Hepatic stellate cell (primary cell): ENCODE data around the gene YWHAG.
"Not testable (repeated sequence)": the region's sequence is repeated elsewhere in the genome, so short reads cannot be mapped to it uniquely, and the experiment has no call there.

ENCODE experiments used
- DNase-seq: peaks from one replicate; pipeline ENCODE4 v3.0.0; 2011; ENCODE audit warnings: low spot score

YWHAG gene

GRCh38 chr7:76318488-76319353, 40.1 kb downstream of the YWHAG start:
- peak; percentile 94 for DNase-seq

- peak; percentile 99 for DNase-seq
These were observed 40.9 kb downstream of the YWHAG start for GRCh38 chr7:76317782-76318487.

DNA sequence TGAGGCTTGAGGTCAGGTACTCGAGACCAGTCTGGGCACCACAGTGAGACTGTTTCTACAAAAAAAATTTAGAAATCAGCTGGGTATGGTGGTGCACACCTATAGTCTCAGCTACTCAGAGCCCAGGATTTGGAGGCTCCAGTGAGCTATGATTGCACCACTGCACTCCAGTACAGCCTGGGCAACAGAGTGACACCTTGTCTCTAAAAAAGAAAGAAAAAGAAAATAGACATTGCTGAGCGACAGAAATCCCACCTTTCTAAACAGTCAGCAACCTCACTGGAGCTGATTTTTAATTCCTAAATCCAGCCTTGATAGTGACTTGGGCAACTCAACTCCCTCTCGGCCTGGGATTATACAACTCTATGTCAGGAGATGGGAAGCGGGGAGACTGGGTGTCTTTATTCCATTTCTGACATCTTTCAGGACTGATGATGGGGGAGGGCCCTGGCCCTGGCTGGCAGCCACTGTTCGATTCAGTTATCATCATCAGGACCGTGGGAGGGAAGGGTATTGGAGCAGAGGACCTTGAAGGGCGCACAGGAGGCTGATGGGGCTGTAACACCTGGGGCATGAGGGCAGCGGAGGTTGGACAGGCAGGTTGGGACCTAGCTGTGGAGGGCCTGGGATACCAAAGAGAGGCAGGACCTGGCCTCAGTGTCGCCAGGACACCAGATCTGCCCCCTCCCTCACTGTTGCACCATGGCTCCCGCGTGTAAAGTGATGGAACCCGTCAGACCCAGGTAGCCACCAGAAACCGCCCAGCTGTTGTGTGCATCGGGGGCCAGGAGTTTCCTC, 41.6 kb downstream of the YWHAG start:
- DNase-seq: no peak

GRCh38 chr7:76315364-76315763, 43.4 kb downstream of the YWHAG start:
- no peak for DNase-seq

GRCh38 chr7:76314740-76315139, 44.1 kb downstream of the YWHAG start:
- not testable (repeated sequence) for DNase-seq

DNA sequence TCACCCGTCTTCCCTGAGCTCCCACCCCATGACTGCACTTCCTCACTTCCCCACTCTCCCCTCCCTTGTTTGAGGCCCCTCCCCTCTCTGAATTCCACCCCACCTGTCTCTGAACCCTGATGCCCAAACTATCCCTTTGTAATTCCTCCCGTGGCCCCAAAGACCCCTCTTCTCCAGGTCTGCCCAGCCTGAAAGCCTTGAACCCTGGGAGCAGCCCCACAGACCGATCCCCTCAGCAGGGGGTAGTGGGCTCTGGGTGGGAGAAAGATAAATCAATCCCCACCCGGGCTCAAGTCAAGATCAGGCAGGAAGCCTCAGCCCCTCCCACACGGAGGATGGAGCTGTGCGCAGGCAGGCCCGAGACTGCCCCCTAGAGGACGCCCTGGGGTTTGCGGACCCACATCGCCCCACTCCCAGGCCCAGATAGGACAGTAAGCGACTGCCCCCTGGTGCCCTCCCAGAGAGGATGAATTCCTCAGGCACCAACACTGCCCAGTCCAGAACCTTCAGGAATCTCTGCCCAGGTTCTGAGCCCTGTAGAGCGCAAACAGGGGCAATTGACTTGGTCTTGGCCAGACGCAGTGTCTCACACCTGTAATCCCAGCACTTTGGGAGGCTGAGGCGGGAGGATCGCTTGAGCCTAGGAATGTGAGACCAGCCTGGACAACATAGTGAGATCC, 44.6 kb downstream of the YWHAG start:
- DNase-seq: peak; percentile 95

GRCh38 chr7:76311838-76312237, 47.0 kb downstream of the YWHAG start:
- DNase-seq: not testable (repeated sequence)

- DNase-seq: no peak
These were observed 48.5 kb downstream of the YWHAG start for GRCh38 chr7:76310102-76310957.

- not testable (repeated sequence) for DNase-seq
These were observed 49.3 kb downstream of the YWHAG start for GRCh38 chr7:76309341-76310101.

- not testable (repeated sequence) for DNase-seq
These were observed 49.9 kb downstream of the YWHAG start for GRCh38 chr7:76308874-76309273.

DNA sequence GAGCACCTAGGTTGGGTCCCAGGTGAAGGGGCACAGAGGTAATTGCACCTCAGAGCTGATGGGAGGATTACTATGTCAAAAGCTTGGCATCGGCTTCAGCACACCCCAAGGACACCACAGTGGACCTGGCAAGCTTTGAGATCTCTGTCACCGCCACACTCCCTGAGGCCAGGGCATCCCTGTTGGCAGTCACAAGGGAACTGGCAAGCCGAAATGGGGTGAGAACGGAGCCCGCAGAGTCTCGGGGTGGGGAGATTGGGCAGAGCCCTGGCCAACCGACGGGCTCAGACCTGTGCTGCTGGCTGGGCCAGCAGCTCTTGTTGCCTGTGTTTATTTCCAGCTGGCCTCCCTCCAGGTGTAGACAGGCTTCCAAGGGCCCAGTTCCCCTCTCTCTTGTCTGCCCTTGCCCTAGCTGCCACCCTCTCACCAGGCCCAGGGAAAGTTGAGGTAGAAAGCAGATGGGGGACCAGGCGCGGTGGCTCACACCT, 53.9 kb downstream of the YWHAG start:
- DNase-seq: no peak

DNA sequence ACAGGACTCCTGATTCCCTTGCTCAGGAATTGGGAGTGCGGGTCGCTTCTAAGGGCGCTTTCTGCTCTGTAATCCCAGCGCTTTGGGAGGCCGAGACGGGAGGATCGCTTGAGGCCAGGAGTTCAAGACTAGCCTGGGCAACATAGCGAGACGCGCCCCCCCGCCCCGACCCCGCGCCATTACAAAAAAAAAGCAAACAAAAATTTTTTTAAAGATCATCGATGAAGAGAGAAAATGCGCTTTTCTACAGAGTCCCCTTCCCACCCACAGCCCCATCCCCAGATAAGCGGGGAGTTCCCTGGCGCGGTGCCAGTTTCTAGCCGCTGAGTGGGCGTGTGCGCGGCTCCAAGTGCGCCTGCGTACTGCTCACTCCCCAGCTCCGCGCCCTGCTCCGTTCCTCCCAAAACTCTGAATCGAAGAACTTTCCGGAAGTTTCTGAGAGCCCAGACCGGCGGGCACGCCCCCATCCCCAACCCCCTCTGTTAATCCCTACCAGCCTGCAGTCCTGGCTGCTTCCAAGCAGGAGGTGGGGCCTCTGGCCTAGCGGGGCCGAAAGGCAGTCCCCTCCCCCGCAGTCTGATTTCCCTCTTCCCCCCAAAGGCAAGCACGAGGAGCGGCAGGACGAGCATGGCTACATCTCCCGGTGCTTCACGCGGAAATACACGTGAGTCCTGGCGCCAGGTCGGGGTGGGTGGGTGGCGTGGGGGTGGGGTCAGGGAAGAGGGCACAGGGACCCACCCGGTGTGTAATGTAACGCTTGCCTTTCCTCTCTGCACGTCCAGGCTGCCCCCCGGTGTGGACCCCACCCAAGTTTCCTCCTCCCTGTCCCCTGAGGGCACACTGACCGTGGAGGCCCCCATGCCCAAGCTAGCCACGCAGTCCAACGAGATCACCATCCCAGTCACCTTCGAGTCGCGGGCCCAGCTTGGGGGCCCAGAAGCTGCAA, 55.3 kb downstream of the YWHAG start:
- DNase-seq: peak; percentile 93

DNA sequence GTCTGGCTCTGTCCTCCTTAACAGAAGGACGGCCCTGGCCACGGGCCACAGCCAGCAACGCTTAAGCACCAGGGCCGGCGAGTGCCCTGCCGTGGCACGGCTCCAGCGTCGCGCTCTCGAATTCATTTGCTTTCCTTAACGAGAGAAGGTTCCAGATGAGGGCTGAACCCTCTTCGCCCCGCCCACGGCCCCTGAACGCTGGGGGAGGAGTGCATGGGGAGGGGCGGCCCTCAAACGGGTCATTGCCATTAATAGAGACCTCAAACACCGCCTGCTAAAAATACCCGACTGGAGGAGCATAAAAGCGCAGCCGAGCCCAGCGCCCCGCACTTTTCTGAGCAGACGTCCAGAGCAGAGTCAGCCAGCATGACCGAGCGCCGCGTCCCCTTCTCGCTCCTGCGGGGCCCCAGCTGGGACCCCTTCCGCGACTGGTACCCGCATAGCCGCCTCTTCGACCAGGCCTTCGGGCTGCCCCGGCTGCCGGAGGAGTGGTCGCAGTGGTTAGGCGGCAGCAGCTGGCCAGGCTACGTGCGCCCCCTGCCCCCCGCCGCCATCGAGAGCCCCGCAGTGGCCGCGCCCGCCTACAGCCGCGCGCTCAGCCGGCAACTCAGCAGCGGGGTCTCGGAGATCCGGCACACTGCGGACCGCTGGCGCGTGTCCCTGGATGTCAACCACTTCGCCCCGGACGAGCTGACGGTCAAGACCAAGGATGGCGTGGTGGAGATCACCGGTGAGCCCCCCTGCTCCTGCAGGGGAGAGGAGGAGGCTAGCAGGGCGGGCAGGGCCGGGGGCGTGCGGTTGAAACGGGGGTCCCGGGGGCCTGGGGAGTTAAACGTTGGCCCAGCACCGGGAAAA, 56.2 kb downstream of the YWHAG start, which contains the start of gene HSPB1:
HSPB1 (plus strand) TSS at position 327 of the 855 bp plus-strand sequence; CDS start at position 367, 40 bp downstream.
- peak; percentile 94 for DNase-seq

DNA sequence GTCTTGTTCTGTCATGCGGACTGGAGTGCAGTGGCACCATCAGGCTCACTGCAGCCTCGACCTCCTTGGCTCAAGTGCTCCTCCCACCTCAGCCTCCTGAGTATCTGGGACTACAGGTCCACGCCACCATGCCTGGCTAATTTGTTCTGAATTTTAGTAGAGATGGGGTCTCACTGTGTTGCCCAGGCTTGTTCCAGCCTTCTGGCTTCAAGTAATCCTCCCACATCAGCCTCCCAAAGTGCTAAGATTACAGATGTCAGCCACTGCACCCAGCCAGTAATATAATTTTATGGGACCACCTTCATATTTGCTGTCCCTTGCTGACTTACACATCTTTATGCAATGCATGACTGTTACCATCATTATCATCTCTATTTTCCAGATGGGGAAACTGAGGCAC, 57.8 kb downstream of the YWHAG start:
- DNase-seq: no peak

GRCh38 chr7:76300166-76300731, 58.5 kb downstream of the YWHAG start:
- no peak for DNase-seq

GRCh38 chr7:76296743-76297740, 61.7 kb downstream of the YWHAG start:
- DNase-seq: peak; percentile 78
